Smooth muscle cell (in vitro differentiated cells): Measurements from ENCODE around the gene ZNF521. TPM values are rescaled to one million over a fixed set of nuclear protein-coding genes. Genes with fewer than 3 reads are reported as not detected.

Experiments used
- DNase-seq: peaks from one replicate; lab custom pipeline; 2025; ENCODE audit not compliant: unreplicated experiment; lab: John Stamatoyannopoulos, UW
- H2AFZ ChIP-seq: fragments of 200-600 bp; sonication (generic); 2 replicates; pipeline ENCODE4 v1.6.0; 2016; ENCODE audit warnings: antibody characterized with exemption, low read depth, mild to moderate bottlenecking
- H3F3A ChIP-seq: fragments of 200-600 bp; sonication (generic); 2 replicates; pipeline ENCODE4 v1.6.0; 2017; ENCODE audit warnings: antibody characterized with exemption, low read depth
- H3K27ac ChIP-seq: fragments of 200-600 bp; sonication (generic); 2 replicates; pipeline ENCODE4 v1.5.1; 2016; ENCODE audit warnings: low read depth, mild to moderate bottlenecking
- H3K27me3 ChIP-seq: fragments of 200-600 bp; sonication (generic); 2 replicates; pipeline ENCODE4 v1.6.1; 2016; ENCODE audit warnings: low read depth, mild to moderate bottlenecking
- H3K36me3 ChIP-seq: fragments of 200-600 bp; sonication (generic); 2 replicates; pipeline ENCODE4 v1.5.1; 2016; ENCODE audit warnings: low read depth
- H3K4me1 ChIP-seq: fragments of 200-600 bp; sonication (generic); 2 replicates; pipeline ENCODE4 v1.5.1; 2016; ENCODE audit warnings: low read depth
- H3K4me2 ChIP-seq: fragments of 200-600 bp; sonication (generic); 2 replicates; pipeline ENCODE4 v1.6.0; 2016; ENCODE audit warnings: mild to moderate bottlenecking
- H3K4me3 ChIP-seq: fragments of 200-600 bp; sonication (generic); 2 replicates; pipeline ENCODE4 v1.5.1; 2016; ENCODE audit warnings: mild to moderate bottlenecking
- H3K79me2 ChIP-seq: fragments of 200-600 bp; sonication (generic); 2 replicates; pipeline ENCODE4 v1.6.0; 2016; ENCODE audit warnings: low read depth, mild to moderate bottlenecking
- H3K9ac ChIP-seq: fragments of 200-600 bp; sonication (generic); 2 replicates; pipeline ENCODE4 v1.6.0; 2016; ENCODE audit warnings: low read depth
- H3K9me3 ChIP-seq: fragments of 200-600 bp; sonication (generic); replicated peaks from 2 replicates; pipeline ENCODE4 v1.5.1; 2016; ENCODE audit warnings: low read depth
- H4K20me1 ChIP-seq: fragments of 200-600 bp; sonication (generic); 2 replicates; pipeline ENCODE4 v1.6.0; 2016; ENCODE audit warnings: low read depth
- CTCF ChIP-seq: fragments of 200-600 bp; sonication (generic); IDR thresholded peaks from 2 replicates; pipeline ENCODE4 v1.5.1; 2017; ENCODE audit warnings: borderline replicate concordance, mild to moderate bottlenecking, antibody characterized with exemption; ENCODE audit not compliant: insufficient read depth, poor library complexity, severe bottlenecking
- WGBS: methylation state at CpG from one replicate; pipeline ENCODE4 v1.1.7; 2016; ENCODE audit warnings: low lambda C conversion rate; 5-methylcytosine and 5-hydroxymethylcytosine counted together
- polyA plus RNA-seq: library from polyadenylated mRNA; unstranded; fragments of >200 nt; fragmentation: Nextera tagmentation; extraction: Ambion mirVana; gene quantifications from 2 replicates; pipeline ENCODE4 v1.2.1, GENCODE V29; 2016
- total RNA-seq: library from RNA; depleted of rRNA; stranded (reverse); fragments of >200 nt; gene quantifications from 2 replicates; pipeline ENCODE4 v1.2.3, GENCODE V29; 2014

The ZNF521 gene
- total and polyA plus RNA-seq, 2 experiments from 2014 or later: 19.9 to 36.4 TPM

DNA sequence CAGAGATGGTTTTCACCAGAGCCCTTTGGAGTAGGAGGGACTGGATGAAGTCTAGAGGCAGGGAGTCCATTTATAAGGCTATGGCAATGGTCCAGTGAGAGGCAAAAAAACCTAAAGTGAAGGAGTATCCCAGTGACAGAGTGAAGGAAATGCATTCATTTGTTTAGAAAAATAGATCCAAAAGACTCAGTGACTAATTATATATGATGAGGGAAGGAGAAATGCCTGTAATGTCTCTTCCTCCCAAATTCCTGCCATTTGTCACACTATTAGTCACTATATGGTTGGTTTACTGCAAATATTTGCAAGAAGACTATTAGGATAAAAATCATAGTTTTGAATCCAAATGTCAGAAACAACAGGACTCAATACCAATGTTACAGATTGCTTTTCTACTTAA, 104.2 kb downstream of the ZNF521 start:
- Histone ChIP-seq H3K36me3 (no peaks in the 10 kb centered on the region), H3K4me1 (peaks cover 6% of the 10 kb centered on the region), H3K27ac (peak overlapping the region; percentile 73), H4K20me1 (peaks cover 22% of the 10 kb centered on the region), H3K9me3 (no peaks in the 10 kb centered on the region), H3K9ac (no peak overlapping the region), H2AFZ (no peak overlapping the region), H3K4me3 (no peak overlapping the region), H3K27me3 (no peaks in the 10 kb centered on the region), H3K79me2 (no peaks in the 10 kb centered on the region), H3K4me2 (peak overlapping the region; percentile 43), H3F3A (no peaks in the 10 kb centered on the region)
- TF ChIP-seq CTCF: no peak
- no peak for DNase-seq

- H3K4me1 ChIP-seq: peaks cover 6% of the 10 kb centered on the region
- H3K27ac ChIP-seq: no peak overlapping the region
- 93% methylated on average over 4 of the region's 4 CpGs for WGBS
- H3K4me3 ChIP-seq: no peak overlapping the region
- no peaks in the 10 kb centered on the region for H3K27me3 ChIP-seq
- H3K36me3 ChIP-seq: no peaks in the 10 kb centered on the region
- no peak overlapping the region for H3K9ac ChIP-seq
- H2AFZ ChIP-seq: no peak overlapping the region
- peaks cover 12% of the 10 kb centered on the region for H3K79me2 ChIP-seq
- no peaks in the 10 kb centered on the region for H3F3A ChIP-seq
- no peak overlapping the region for H3K4me2 ChIP-seq
- H3K9me3 ChIP-seq: no peaks in the 10 kb centered on the region
- no peak for TF ChIP-seq CTCF
- H4K20me1 ChIP-seq: peaks cover 38% of the 10 kb centered on the region
- no peak for DNase-seq
Measured at GRCh38 chr18:25244924-25245698, 106.9 kb downstream of the ZNF521 start.

GRCh38 chr18:25244170-25244569, 107.8 kb downstream of the ZNF521 start:
- no peaks in the 10 kb centered on the region for H3F3A ChIP-seq
- H3K27ac ChIP-seq: no peak overlapping the region
- no peaks in the 10 kb centered on the region for H3K9me3 ChIP-seq
- no peak for TF ChIP-seq CTCF
- peaks cover 6% of the 10 kb centered on the region for H3K4me1 ChIP-seq
- no peaks in the 10 kb centered on the region for H3K27me3 ChIP-seq
- no peak overlapping the region for H2AFZ ChIP-seq
- H3K4me2 ChIP-seq: no peak overlapping the region
- peaks cover 40% of the 10 kb centered on the region for H4K20me1 ChIP-seq
- H3K9ac ChIP-seq: no peak overlapping the region
- peaks cover 12% of the 10 kb centered on the region for H3K79me2 ChIP-seq
- H3K36me3 ChIP-seq: no peaks in the 10 kb centered on the region
- no peak for DNase-seq
- H3K4me3 ChIP-seq: no peak overlapping the region

GRCh38 chr18:25243754-25244153, 108.2 kb downstream of the ZNF521 start:
- 83% methylated on average over 1 of the region's 1 CpG for WGBS
- Histone ChIP-seq H3K4me1 (peaks cover 6% of the 10 kb centered on the region), H3K36me3 (no peaks in the 10 kb centered on the region), H4K20me1 (peaks cover 43% of the 10 kb centered on the region), H3K27me3 (no peaks in the 10 kb centered on the region), H3K4me2 (no peak overlapping the region), H3K27ac (no peak overlapping the region), H3K9me3 (no peaks in the 10 kb centered on the region), H2AFZ (no peak overlapping the region), H3K79me2 (peaks cover 12% of the 10 kb centered on the region), H3K9ac (no peak overlapping the region), H3F3A (no peaks in the 10 kb centered on the region), H3K4me3 (no peak overlapping the region)
- DNase-seq: no peak
- TF ChIP-seq CTCF: no peak
